OCI-LY7 (cell line): ENCODE data around the gene GSK3B.

ENCODE experiments used
- CTCF ChIP-seq: fragments of 200-600 bp; sonication (generic); conservative IDR thresholded peaks from 2 replicates; pipeline ENCODE4 v1.5.1; 2014; ENCODE audit warnings: mild to moderate bottlenecking, antibody characterized with exemption, low read length, moderate library complexity, mixed read lengths
- EZH2phosphoT487 ChIP-seq: fragments of 200-600 bp; sonication (generic); IDR thresholded peaks from 2 replicates; pipeline ENCODE4 v1.6.1; 2018; ENCODE audit warnings: low read depth, borderline replicate concordance, mild to moderate bottlenecking, mixed run types, antibody characterized with exemption, low read length, moderate library complexity, mixed read lengths

DNA sequence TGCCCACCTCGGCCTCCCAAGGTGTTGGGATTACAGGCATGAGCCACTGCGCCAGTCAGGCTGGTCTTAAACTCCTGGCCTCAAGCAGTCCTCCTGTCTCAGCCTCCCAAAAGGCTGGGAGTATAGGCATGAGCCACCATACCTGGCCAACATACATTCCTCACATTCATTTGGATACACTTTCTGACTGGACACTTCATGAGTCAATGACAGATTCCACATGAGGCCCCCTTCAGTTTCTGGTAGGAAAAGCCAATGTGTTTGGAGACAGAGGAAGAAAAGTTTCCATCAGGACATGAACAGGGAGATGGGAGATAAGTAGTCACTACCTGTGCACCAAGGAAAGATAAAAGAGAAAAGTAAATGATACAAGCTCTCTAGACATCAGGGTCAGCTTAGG, 49.4 kb upstream of the GSK3B start:
- TF ChIP-seq CTCF (no peak), EZH2phosphoT487 (no peak)
